HL-60/S4 treated with retinoic acid at 250 ng/mL for 4 days and 3 days (cell line): ENCODE results near the gene MAP3K14.
"Not testable (repeated sequence)": the region's sequence is repeated elsewhere in the genome, so short reads cannot be mapped to it uniquely, and the experiment has no call there.

Source experiments
- in situ Hi-C: fragments of 300-500 bp; cut with MboI; formaldehyde crosslinking; loops from 2 replicates; pipeline ENCODE4 v1.7.0; 2022; ENCODE audit warnings: low sequenced_read_pairs

The MAP3K14 gene

GRCh38 chr17:45316434-45317110, at the start of gene MAP3K14:
MAP3K14 (minus strand) TSS chr17:45317020; CDS start chr17:45290745, 26,275 bp downstream.
- in situ Hi-C loops = no loop called here

- in situ Hi-C loops = no loop called here
Observed at GRCh38 chr17:45366049-45366448, 49.2 kb upstream of the MAP3K14 start.

GRCh38 chr17:45364531-45365390, 47.9 kb upstream of the MAP3K14 start:
- in situ Hi-C loops = no loop called here

DNA sequence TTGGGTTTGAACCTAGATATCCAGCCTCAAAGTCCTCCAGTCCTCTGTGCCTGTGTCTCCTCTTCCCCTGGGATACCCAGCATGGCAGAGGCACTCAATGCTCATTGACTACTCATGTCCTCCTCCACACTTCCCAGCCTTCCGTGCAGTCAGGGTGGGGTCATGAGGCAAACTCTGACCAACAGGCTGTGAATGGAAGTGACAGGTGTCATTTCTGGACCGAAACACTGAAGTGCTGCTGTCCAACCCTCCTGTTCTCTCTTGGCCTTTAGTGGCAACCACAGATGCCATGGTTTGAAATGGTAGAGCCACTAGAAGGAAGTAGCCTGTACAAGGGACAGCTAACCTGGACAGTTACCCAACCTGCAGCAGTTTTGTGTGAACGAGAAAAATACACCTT, 46.7 kb upstream of the MAP3K14 start:
- in situ Hi-C loops = no loop called here

DNA sequence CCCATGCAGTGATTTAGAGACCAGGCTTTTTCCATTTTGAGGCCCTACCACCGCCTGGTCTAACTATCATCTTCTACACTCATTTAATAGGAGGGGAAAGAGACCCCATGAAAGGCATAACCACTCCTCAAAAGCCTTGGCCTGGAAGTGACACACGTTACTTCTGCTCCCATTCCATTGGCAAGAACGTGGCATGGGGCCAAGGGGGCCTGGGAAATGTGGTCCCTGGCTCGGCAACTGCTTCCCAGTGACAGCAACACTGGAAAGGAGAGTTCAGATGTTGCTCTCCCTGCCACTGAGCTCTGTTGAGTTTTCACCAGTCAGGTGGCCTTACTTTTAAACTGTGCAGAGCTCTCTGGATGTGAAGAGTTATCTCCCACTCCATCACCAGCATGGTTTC, 45.2 kb upstream of the MAP3K14 start:
- in situ Hi-C loops = no loop called here

GRCh38 chr17:45361451-45361850, 44.6 kb upstream of the MAP3K14 start:
- in situ Hi-C loops = no loop called here

- in situ Hi-C loops = no loop called here
Observed at GRCh38 chr17:45357364-45357997, 40.7 kb upstream of the MAP3K14 start.

- in situ Hi-C loops = no loop called here
Observed at GRCh38 chr17:45355087-45355486, 38.3 kb upstream of the MAP3K14 start.

GRCh38 chr17:45353043-45353442, 36.2 kb upstream of the MAP3K14 start:
- in situ Hi-C loops = no loop called here

- in situ Hi-C loops = no loop called here
Observed at GRCh38 chr17:45351831-45352230, 35.0 kb upstream of the MAP3K14 start.

GRCh38 chr17:45347444-45347843, 30.6 kb upstream of the MAP3K14 start:
- in situ Hi-C loops = no loop called here

DNA sequence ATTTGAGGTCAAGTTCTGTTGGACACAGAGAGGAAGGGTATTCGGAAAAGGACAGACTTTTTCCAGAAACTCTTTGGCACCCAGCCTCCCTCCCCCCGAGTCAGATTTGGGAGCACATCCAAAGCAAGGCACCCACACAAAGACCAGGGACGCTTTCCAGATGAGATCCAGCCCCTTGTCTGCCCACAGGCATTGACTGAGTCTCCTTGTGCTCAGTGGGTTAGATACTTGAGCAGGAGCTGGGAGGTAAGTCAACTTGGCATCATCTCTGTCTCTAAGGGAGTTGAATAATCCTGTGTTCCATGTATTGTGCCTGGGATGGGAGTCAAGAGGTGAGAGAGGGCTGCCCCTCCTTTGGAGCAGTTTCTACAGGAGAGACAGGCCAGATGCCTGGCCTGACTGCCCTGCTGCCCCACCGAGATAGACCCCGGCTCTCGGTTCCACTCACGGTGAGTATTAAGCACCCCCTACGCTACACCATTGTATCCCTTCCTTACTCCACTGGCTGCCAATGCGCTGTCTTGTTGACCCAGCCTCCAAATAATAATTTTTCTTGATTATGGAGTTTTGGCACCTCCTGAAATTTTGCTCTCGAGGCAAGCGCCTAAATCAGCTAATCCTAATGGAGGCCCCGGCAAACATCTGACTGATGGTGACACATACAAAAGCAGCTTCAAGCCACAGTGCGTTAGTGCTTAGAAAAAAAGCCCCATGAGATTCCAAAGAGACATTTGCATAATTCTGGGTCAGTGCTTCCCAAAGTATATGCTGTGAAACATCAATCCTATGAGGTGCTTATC, 29.6 kb upstream of the MAP3K14 start:
- in situ Hi-C loops = no loop called here

GRCh38 chr17:45345554-45346215, 28.9 kb upstream of the MAP3K14 start:
- in situ Hi-C loops = no loop called here

GRCh38 chr17:45345246-45345553, 28.4 kb upstream of the MAP3K14 start:
- in situ Hi-C loops = no loop called here

GRCh38 chr17:45343967-45344664, 27.3 kb upstream of the MAP3K14 start:
- in situ Hi-C loops = not testable (repeated sequence)

GRCh38 chr17:45342871-45343526, 26.2 kb upstream of the MAP3K14 start:
- in situ Hi-C loops = no loop called here

DNA sequence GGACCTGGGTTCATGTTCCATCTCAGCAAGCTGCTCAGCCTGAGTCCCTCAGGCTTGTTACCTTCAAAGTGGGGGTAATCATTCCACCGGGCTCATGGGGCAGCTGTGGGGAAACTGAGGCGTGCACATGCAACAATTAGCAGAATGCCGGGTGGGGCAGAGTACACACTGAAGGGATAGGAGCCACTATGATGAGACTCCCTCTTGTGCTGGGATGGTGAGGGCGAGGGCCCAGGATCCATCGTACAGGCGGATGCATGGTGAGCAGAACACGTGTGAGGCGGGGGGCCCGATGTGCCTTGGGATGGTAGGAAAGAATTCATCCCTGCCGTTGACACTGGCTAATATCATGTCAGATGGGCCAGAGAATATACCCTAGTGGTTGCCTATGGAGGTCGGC, 25.5 kb upstream of the MAP3K14 start:
- in situ Hi-C loops = no loop called here

DNA sequence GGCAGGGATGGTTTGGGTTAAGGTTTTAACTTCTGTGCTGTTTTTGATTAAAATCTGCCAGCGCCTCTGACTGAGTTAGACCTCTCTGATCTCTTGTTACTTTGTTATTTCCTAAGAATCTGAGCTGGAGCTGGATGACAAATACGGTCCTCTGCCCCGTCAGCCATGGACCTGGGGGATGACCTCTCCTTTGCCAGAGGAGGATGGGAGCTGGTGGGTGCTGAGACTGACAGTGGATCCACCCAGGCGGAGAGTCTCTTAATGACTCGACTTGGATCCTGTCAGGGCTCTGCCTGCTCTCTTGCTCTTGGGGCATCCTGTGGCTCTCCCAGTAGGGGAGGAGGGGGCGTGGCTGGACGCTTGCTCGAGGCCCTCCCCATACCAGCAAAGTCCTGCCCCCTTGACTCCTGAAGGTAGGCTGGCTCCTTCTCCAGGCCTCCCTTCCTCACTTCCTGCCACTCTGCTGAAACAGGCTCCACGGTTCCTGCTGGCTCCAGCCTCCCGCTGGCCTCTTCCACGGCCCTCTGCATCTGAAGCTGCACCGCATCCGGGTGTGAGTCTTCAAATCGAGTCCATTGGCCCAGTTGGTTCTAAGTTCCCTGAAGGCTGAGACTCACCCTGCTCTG, 24.8 kb upstream of the MAP3K14 start:
- in situ Hi-C loops = no loop called here
